Stimulated activated CD8-positive, alpha-beta memory T cell treated with anti-CD3 and anti-CD28 coated beads, Interleukin-15, amount 100 ng/mL, for 4 hours (primary cell): Measurements from ENCODE around the gene DNAJC17.

ENCODE experiments used
- DNase-seq, 2 donors: peaks; one replicate each; pipeline ENCODE4 v3.0.0-alpha.2; 2020; ENCODE audit warnings: low read depth in 2 of 2

Gene DNAJC17

DNA sequence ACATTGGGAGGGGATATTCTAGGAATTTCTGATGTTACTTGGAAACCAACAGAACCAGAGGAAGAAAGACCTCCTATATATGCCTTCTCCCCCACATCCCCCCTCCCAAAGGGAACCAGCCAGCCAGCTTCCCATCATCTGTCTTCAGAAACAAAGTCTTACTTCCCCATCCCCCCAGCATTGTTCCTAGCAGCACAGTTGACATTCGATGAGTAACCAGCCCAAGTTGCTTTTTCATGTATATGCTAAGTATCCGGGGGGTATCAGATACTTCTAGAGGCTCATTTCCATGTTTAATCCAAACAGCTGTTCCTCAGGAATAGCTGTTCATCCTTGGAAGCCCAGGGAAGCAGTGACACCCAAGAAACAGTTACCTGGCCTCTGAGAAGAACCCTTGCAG lies 68.2 kb downstream of the DNAJC17 start:
- DNase-seq, result no peak

DNA sequence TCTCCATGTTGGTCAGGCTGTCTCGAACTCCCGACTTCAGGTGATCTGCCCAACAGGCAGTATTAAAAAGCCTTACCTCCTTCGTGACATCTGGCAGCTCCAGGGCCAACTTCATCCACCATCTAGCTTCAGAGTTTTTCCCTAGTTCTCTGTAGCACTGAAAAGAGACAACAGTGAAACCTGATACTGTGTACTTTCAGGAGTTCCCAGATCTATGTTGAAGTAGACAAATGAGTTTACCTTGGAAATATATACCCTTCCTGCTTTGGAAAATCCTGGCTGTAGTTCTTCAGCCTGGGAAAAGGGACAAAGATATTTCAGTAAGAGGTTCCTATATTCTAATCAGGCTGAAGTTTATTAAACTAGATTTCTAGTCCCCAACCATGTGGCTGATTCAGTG lies 70.2 kb downstream of the DNAJC17 start:
- no peak for DNase-seq

DNA sequence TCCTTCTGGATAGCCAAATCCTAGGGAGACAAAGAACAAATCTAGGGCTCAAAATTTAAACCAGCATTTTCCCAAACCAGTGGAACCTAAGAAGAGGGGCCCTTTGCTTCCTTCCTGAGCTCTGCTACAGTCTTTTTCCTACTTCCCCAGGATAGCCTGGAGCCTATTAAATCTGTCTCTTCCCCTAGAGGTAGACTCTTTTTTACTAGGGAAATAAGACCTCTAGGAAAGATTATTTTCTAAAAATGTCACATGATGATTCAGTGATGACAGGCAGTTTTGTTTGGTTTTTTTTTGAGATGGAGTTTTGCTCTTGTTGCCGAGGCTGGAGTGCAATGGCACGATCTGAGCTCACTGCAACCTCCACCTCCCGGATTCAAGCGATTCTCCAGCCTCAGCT lies 70.7 kb downstream of the DNAJC17 start:
- DNase-seq, result no peak

DNA sequence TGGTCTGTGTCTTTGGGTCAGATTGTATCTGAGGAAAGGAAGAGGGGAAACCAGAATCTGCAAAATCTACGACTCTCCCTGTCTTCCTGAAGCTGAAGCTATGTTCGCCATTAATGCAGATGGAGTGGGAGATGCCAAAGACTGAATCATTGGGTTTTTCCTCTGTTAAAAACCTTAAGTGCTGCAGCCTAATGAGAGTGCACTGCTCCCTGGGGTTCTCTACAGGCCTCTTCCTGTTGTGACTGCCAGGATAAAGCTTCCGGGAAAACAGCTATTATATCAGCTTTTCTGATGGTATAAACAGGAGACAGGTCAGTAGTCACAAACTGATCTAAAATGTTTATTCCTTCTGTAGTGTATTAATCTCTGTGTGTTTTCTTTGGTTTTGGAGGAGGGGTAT lies 76.2 kb downstream of the DNAJC17 start:
- DNase-seq, result no peak

DNA sequence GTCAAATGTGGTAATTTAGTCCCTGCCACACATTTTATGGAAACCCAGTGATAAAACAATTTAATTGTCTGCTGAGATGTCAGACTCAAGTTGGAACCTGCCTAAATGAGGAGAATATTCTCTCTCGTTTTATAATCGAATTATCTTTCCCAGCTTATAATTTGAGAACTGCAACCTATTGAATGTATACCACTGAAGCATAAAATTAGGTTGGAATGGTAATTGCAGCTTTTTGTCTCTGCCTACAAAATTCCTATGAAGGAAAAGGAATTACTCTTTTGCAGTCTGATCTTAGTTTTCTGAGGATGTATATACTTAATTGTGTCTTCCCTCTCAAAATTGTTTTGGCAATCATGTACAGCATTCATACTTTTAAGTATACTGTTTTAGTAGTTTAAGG lies 83.4 kb downstream of the DNAJC17 start:
- DNase-seq, result no peak

DNA sequence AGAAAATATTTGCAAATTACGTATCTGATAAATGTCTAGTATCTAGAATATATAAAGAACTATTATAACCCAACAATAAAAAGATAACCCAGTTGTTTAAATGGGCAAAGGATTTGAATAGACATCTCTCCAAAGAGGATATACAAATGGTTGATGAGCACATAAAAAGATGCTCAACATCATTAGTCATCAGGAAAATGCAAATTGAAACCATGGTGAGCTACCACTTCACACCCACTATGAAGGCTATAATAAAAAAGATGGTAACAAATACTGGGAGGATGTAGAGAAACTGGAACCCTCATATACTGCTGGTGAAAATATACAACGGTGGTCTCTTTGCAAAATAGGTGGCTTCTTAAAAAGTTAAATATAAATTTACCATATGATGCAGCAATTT lies 84.3 kb downstream of the DNAJC17 start:
- DNase-seq, result no peak

DNA sequence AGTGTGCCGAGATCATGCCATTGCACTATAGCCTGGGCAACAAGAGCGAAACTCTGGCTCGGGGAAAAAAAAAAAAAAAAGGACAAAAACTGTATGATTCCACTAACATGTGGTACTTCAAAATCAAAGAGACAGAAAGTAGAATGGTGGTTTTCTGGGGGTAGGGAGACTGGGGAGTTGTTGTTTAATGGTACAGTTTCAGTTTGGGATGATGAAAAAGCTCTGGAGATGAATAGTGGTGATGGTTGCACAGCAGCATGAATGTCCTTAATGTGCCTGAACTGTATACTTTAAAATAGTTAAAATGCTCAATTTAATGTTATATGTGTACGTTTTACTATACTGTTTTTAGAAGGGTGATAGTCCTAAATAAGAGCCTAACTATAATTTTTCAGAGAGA lies 84.9 kb downstream of the DNAJC17 start:
- DNase-seq, result no peak

DNA sequence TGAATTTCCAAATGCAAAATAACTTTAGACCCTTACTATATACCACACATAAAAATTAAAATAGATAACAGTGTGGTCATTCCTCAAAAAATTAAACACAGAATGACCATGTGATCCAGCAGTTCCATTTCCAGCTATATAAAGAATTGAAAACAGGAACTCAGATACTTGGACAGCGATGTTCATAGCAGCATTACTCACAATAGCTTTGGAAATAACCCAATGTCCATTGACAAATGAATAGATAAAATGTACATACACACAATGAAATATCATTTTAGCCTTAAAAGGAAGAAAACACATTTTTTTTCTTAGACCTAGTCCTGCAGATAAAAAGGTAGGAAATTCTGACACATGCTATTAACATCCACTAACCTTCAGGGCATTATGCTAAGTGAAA lies 85.6 kb downstream of the DNAJC17 start:
- no peak for DNase-seq

DNA sequence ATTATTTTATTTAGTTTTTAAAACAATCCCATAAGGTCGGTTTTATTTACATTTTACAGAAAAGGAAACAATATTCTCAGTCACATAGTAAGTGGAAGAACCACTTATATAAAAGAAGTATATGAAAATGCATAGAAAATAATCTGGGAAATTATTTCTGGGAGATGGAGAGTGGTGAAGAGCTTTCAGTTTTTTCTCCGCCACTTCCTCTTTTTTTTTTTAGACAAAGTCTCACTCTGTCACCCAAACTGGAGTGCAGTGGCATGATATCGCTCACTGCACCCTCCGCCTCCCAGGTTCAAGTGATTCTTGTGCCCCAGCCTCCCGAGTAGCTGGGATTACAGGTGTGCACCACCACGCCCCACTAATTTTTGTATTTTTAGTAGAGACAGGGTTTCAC lies 91.1 kb downstream of the DNAJC17 start:
- DNase-seq, result no peak
